IPS-NIHi11 (cell line): ENCODE results near the gene C6orf141.
"Not testable (repeated sequence)": the region's sequence is repeated elsewhere in the genome, so short reads cannot be mapped to it uniquely, and the experiment has no call there.

Experiments used
- DNase-seq: peaks from one replicate; pipeline ENCODE4 v3.0.0; 2012; ENCODE audit warnings: mixed read lengths, low spot score

C6orf141 gene

GRCh38 chr6:49570474-49571079 lies 20.1 kb downstream of the C6orf141 start:
- no peak for DNase-seq

GRCh38 chr6:49576618-49577017 lies 26.1 kb downstream of the C6orf141 start:
- no peak for DNase-seq

GRCh38 chr6:49579649-49580048 lies 29.2 kb downstream of the C6orf141 start:
- DNase-seq: no peak

- DNase-seq: no peak
These were observed 32.1 kb downstream of the C6orf141 start for GRCh38 chr6:49582529-49582928.

GRCh38 chr6:49587262-49587661 lies 36.8 kb downstream of the C6orf141 start:
- DNase-seq: not testable (repeated sequence)
